Nephron (organoid): ENCODE data around the gene ODAD3.

ENCODE experiments used
- H3K27ac Mint-ChIP-seq, 3 experiments: 2 replicates each; pipeline ENCODE4 v1.8.0; 2020; ENCODE audit warnings: mixed read lengths in 3 of 3, mild to moderate bottlenecking in 2 of 3, moderate library complexity in 1 of 3
- H3K27me3 Mint-ChIP-seq: 2 replicates; pipeline ENCODE4 v1.8.0; 2021; ENCODE audit warnings: low read depth, mild to moderate bottlenecking, moderate library complexity, mixed read lengths
- H3K36me3 Mint-ChIP-seq: 2 replicates; pipeline ENCODE4 v1.8.0; 2020; ENCODE audit warnings: low read depth, mixed read lengths
- H3K4me1 Mint-ChIP-seq: 2 replicates; pipeline ENCODE4 v1.8.0; 2020; ENCODE audit warnings: mixed read lengths
- H3K4me3 Mint-ChIP-seq, 3 experiments: 2 replicates each; pipeline ENCODE4 v1.8.0; 2020; ENCODE audit warnings: mild to moderate bottlenecking in 3 of 3, mixed read lengths in 3 of 3, moderate library complexity in 2 of 3
- H3K9me3 Mint-ChIP-seq: 2 replicates; pipeline ENCODE4 v1.8.0; 2020; ENCODE audit warnings: mixed read lengths
- CTCF ChIP-seq, 3 experiments: fragments of 200-600 bp; sonication (generic); IDR thresholded peaks; one replicate each; pipeline ENCODE4 v1.5.0; 2021; ENCODE audit warnings: antibody characterized with exemption in 3 of 3; ENCODE audit not compliant: unreplicated experiment in 3 of 3

Gene ODAD3

GRCh38 chr19:11401808-11402543 lies 32.9 kb downstream of the ODAD3 start:
- no peak overlapping the region for H3K4me3 Mint-ChIP-seq
- peaks cover 16% of the 10 kb centered on the region for H3K27me3 Mint-ChIP-seq
- no peaks in the 10 kb centered on the region for H3K9me3 Mint-ChIP-seq
- H3K27ac Mint-ChIP-seq: no peak overlapping the region
- no peaks in the 10 kb centered on the region for H3K4me1 Mint-ChIP-seq
- TF ChIP-seq CTCF (IDR thresholded peaks at IDR 0.05; ENCODE audit: unreplicated experiment in 3 of 3): no peak
- peaks cover 5% of the 10 kb centered on the region for H3K36me3 Mint-ChIP-seq

- no peak overlapping the region for H3K4me3 Mint-ChIP-seq
- peaks cover 5% of the 10 kb centered on the region for H3K36me3 Mint-ChIP-seq
- H3K27ac Mint-ChIP-seq: no peak overlapping the region
- H3K27me3 Mint-ChIP-seq: peaks cover 7% of the 10 kb centered on the region
- H3K9me3 Mint-ChIP-seq: no peaks in the 10 kb centered on the region
- TF ChIP-seq CTCF (IDR thresholded peaks at IDR 0.05; ENCODE audit: unreplicated experiment in 3 of 3): no peak
- no peaks in the 10 kb centered on the region for H3K4me1 Mint-ChIP-seq
Observed at GRCh38 chr19:11400798-11401197, 34.1 kb downstream of the ODAD3 start.

- H3K36me3 Mint-ChIP-seq: peaks cover 5% of the 10 kb centered on the region
- H3K27me3 Mint-ChIP-seq: peaks cover 2% of the 10 kb centered on the region
- TF ChIP-seq CTCF (IDR thresholded peaks at IDR 0.05; ENCODE audit: unreplicated experiment in 3 of 3): no peak
- no peaks in the 10 kb centered on the region for H3K9me3 Mint-ChIP-seq
- no peak overlapping the region for H3K4me3 Mint-ChIP-seq
- H3K4me1 Mint-ChIP-seq: no peaks in the 10 kb centered on the region
- no peak overlapping the region for H3K27ac Mint-ChIP-seq
Observed at GRCh38 chr19:11399667-11400066, 35.3 kb downstream of the ODAD3 start.

DNA sequence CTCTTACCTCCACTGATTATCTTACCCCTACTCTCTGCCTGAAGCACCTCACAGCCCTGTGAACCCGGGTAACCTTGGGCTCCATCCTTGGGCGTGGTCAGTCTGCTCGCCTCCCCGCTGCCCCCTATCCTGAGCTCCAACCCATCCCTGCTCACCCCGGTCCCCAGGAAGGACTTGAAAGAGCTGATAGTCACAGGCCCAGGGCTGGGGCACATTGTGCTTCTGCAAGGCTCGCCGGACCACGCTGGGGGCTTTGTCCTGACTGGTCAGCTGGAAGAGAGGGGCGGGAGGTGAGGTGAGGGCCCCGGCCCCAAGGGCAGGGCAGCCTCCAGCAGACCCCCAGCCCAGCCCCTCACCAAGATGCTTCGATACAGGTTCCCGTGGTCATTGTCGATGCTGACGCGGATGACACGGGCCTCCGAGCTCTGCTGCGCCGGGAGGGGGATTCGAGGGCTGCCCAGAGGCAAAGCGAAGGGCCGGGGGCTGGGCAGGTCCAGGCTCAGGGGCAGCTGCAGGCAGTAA lies 37.8 kb downstream of the ODAD3 start:
- peaks cover 5% of the 10 kb centered on the region for H3K36me3 Mint-ChIP-seq

DNA sequence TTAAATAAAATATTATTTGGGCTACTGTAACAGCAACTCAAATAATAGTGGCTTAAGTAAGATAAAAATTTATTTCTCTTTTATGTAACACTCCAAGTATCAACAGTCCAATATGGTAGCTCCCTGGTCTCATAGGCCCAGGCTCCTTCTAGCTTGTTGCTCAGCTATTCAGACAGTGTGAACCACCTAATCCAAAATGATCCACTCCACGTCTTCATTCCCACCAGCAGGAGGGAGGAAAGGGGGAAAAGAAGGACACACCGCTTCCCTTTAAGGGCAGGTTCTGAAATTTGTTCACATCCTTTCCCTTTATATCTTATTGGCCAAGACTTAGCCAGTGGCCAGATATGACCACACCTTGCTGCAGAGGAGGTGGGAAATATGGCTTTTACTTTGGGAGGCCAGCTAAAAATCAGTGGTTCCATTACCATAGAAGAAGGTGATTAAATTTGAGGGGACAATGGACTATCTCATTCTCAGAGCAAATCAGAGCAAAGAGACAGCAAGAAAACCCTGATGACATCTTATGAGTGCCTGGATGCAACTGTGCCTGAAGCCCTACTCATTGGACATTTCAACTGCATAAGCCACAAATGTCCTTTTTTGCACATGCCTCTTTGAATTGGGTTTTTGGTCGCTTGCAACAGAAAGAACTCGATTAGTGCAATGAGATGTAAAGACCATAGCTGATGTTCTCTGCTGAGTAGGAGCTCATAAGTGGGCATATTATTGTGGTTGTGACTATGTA lies 43.8 kb downstream of the ODAD3 start:
- H3K4me3 Mint-ChIP-seq: no peak overlapping the region

More for the DNA sequence above, 37.8 kb downstream of the ODAD3 start:
- H3K9me3 Mint-ChIP-seq: no peaks in the 10 kb centered on the region
- H3K27ac Mint-ChIP-seq: no peak overlapping the region
- H3K4me1 Mint-ChIP-seq: no peaks in the 10 kb centered on the region
- no peak overlapping the region for H3K4me3 Mint-ChIP-seq
- H3K27me3 Mint-ChIP-seq: no peaks in the 10 kb centered on the region
- no peak for TF ChIP-seq CTCF (IDR thresholded peaks at IDR 0.05; ENCODE audit: unreplicated experiment in 3 of 3)

More for the DNA sequence above, 43.8 kb downstream of the ODAD3 start:
- H3K27me3 Mint-ChIP-seq: no peaks in the 10 kb centered on the region
- no peaks in the 10 kb centered on the region for H3K4me1 Mint-ChIP-seq
- TF ChIP-seq CTCF (IDR thresholded peaks at IDR 0.05; ENCODE audit: unreplicated experiment in 3 of 3): no peak
- H3K9me3 Mint-ChIP-seq: peaks cover 2% of the 10 kb centered on the region
- H3K36me3 Mint-ChIP-seq: no peaks in the 10 kb centered on the region
- no peak overlapping the region for H3K27ac Mint-ChIP-seq
